Glutamatergic neuron (in vitro differentiated cells): ENCODE results near the gene ENG. TPM values are rescaled to one million over a fixed set of nuclear protein-coding genes. Genes with fewer than 3 reads are reported as not detected.

Experiments
- DNase-seq: peaks from one replicate; pipeline ENCODE4 v3.0.0; 2022
- H3K27ac Mint-ChIP-seq: one replicate; pipeline ENCODE4 v1.8.0; 2020; ENCODE audit warnings: mild to moderate bottlenecking, mixed read lengths, inconsistent platforms; ENCODE audit not compliant: unreplicated experiment
- H3K27me3 Mint-ChIP-seq: one replicate; pipeline ENCODE4 v1.8.0; 2020; ENCODE audit warnings: mild to moderate bottlenecking, moderate library complexity, mixed read lengths, inconsistent platforms; ENCODE audit not compliant: unreplicated experiment
- H3K36me3 Mint-ChIP-seq: one replicate; pipeline ENCODE4 v1.8.0; 2020; ENCODE audit warnings: mild to moderate bottlenecking, mixed read lengths, inconsistent platforms; ENCODE audit not compliant: unreplicated experiment
- H3K4me1 Mint-ChIP-seq: one replicate; pipeline ENCODE4 v1.8.0; 2020; ENCODE audit warnings: mild to moderate bottlenecking, low read depth, mixed read lengths, inconsistent platforms; ENCODE audit not compliant: unreplicated experiment
- H3K4me3 Mint-ChIP-seq: one replicate; pipeline ENCODE4 v1.8.0; 2020; ENCODE audit warnings: mild to moderate bottlenecking, mixed read lengths, inconsistent platforms; ENCODE audit not compliant: unreplicated experiment
- H3K9me3 Mint-ChIP-seq: one replicate; pipeline ENCODE4 v1.8.0; 2020; ENCODE audit warnings: mild to moderate bottlenecking, moderate library complexity, mixed read lengths, inconsistent platforms; ENCODE audit not compliant: unreplicated experiment
- CTCF ChIP-seq: fragments of 200-600 bp; sonication (generic); IDR thresholded peaks from one replicate; pipeline ENCODE4 v1.5.0; 2021; ENCODE audit not compliant: partially characterized antibody, unreplicated experiment
- total RNA-seq: library from RNA; stranded (reverse); fragmentation: NEBNext Ultra II Directional; extraction: Animal tissue kit (Norgen Biotek cat#: 25700); gene quantifications from one replicate; pipeline ENCODE4 v1.2.1, GENCODE V29; 2021; ENCODE audit not compliant: unreplicated experiment

Gene ENG
- total RNA-seq, 1 donor from 2014 or later: not detected

GRCh38 chr9:127875306-127875966 lies 21.0 kb upstream of the ENG start:
- peaks cover 4% of the 10 kb centered on the region for H3K4me1 Mint-ChIP-seq
- peaks cover 4% of the 10 kb centered on the region for H3K36me3 Mint-ChIP-seq
- peak overlapping the region; percentile 52 for H3K27ac Mint-ChIP-seq
- no peak for TF ChIP-seq CTCF
- H3K4me3 Mint-ChIP-seq: peak overlapping the region; percentile 64
- no peak for DNase-seq
- peaks cover 2% of the 10 kb centered on the region for H3K9me3 Mint-ChIP-seq
- H3K27me3 Mint-ChIP-seq: peaks cover 13% of the 10 kb centered on the region

- Mint-ChIP-seq H3K27ac (no peak overlapping the region), H3K36me3 (peaks cover 4% of the 10 kb centered on the region), H3K4me1 (peaks cover 4% of the 10 kb centered on the region), H3K27me3 (peaks cover 13% of the 10 kb centered on the region), H3K9me3 (peaks cover 2% of the 10 kb centered on the region), H3K4me3 (peak overlapping the region; percentile 34)
- DNase-seq: no peak
- TF ChIP-seq CTCF: no peak
These were observed 20.1 kb upstream of the ENG start for GRCh38 chr9:127874301-127875221.

- Mint-ChIP-seq H3K27ac (no peak overlapping the region), H3K4me1 (peaks cover 4% of the 10 kb centered on the region), H3K4me3 (no peak overlapping the region), H3K27me3 (peaks cover 12% of the 10 kb centered on the region), H3K36me3 (peaks cover 4% of the 10 kb centered on the region), H3K9me3 (peaks cover 2% of the 10 kb centered on the region)
- no peak for TF ChIP-seq CTCF
- no peak for DNase-seq
These were observed 19.4 kb upstream of the ENG start for GRCh38 chr9:127873886-127874285.

- H3K27me3 Mint-ChIP-seq: peaks cover 11% of the 10 kb centered on the region
- peak; percentile 41 for DNase-seq
- H3K27ac Mint-ChIP-seq: no peak overlapping the region
- TF ChIP-seq CTCF: no peak
- H3K4me1 Mint-ChIP-seq: peaks cover 4% of the 10 kb centered on the region
- peaks cover 2% of the 10 kb centered on the region for H3K9me3 Mint-ChIP-seq
- H3K36me3 Mint-ChIP-seq: peaks cover 4% of the 10 kb centered on the region
- no peak overlapping the region for H3K4me3 Mint-ChIP-seq
These were observed 18.8 kb upstream of the ENG start for GRCh38 chr9:127873223-127873691.
